Bronchial epithelial cell (primary cell): ENCODE data around the gene PDE4B. TPM values are rescaled to one million over a fixed set of nuclear protein-coding genes. Genes with fewer than 3 reads are reported as not detected.

Source experiments
- DNase-seq: peaks from one replicate; pipeline ENCODE4 v3.0.0-alpha.2; 2010; ENCODE audit warnings: low read depth
- FAIRE-seq: peaks from 2 replicates; lab custom pipeline; 2011; peaks lifted over from hg19 to GRCh38; lab: Jason Lieb, UNC
- H3K27me3 ChIP-seq: 2 replicates; pipeline ENCODE4 v1.5.1; 2011; ENCODE audit warnings: low read length; ENCODE audit not compliant: control insufficient read depth, insufficient read depth
- H3K36me3 ChIP-seq: 2 replicates; pipeline ENCODE4 v1.5.1; 2011; ENCODE audit warnings: low read length; ENCODE audit not compliant: control insufficient read depth, insufficient read depth
- H3K4me3 ChIP-seq: 2 replicates; pipeline ENCODE4 v1.5.1; 2011; ENCODE audit warnings: mild to moderate bottlenecking, low read depth, low read length, control low read depth
- CTCF ChIP-seq: IDR thresholded peaks from 2 replicates; pipeline ENCODE4 v1.5.1; 2011; ENCODE audit warnings: mild to moderate bottlenecking, moderate library complexity, low read length, control low read depth, inconsistent platforms; ENCODE audit not compliant: insufficient read depth, severe bottlenecking
- total RNA-seq: library from RNA; depleted of rRNA; stranded (reverse); fragments of >200 nt; gene quantifications from 2 replicates; pipeline ENCODE4 v1.2.1, GENCODE V29; 2014

The PDE4B gene
- total RNA-seq, 1 donor from 2014 or later, result 0.26 TPM

- TF ChIP-seq CTCF, result no peak
- Histone ChIP-seq H3K4me3 (no peak overlapping the region), H3K36me3 (no peaks in the 10 kb centered on the region), H3K27me3 (no peaks in the 10 kb centered on the region)
- FAIRE-seq (no peak), DNase-seq (no peak)
Observed at GRCh38 chr1:66013371-66013770, 220.7 kb downstream of the PDE4B start.

DNA sequence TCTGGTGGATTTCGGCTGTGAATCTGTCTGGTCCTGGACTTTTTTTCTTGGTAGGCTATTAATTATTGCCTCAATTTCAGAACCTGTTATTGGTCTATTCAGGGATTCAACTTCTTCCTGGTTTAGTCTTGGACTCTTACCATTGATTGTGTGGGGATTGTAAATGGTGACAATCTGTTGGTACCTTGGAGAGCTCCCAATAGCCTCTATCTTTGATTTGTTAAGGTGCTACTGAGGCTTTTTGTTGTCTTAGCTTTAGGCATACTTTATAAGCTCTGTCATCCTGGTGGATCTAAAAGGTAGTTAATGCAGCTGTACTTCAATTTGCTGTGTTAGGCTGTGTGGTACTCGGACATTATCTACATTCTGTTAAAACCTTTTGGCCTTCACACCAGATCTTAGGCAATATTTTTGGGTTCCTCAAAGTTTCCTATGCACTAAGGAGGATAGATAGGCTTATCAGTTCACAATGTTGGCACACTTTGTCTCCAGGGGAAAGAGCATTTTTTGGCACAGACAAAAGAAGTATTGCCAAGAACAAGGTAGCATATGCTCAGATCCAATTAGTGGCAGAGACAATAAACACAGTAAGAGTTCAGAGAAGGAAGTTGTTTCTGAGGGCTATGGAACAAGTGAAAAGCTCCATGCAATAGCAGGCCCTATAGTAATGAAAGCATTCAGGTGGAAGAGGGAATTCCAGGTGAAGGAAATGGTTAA, 230.4 kb downstream of the PDE4B start:
- no peaks in the 10 kb centered on the region for H3K36me3 ChIP-seq
- FAIRE-seq (no peak), DNase-seq (peak; percentile 7)
- no peaks in the 10 kb centered on the region for H3K27me3 ChIP-seq
- TF ChIP-seq CTCF, result no peak
- no peak overlapping the region for H3K4me3 ChIP-seq

DNA sequence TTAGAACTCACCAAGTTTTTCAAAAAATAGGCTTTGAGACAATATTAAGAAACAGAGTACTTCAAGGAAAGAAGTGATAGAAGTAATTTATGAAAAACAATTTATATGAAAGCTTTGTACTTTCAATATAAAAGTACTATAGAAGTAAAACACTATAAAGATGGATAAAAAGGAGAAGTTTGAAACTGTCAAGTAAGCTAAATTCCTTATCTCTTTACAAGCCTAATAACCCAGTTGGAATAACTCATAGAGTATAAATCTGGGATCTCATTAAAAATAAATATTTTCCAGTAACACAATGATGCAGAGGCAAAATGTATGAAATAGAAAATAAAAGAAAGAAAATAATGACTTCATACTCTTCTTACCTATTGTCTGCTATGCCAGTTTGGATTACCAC, 232.5 kb downstream of the PDE4B start:
- FAIRE-seq, result no peak
- no peaks in the 10 kb centered on the region for H3K27me3 ChIP-seq
- no peak for DNase-seq
- TF ChIP-seq CTCF, result no peak
- H3K36me3 ChIP-seq, result no peaks in the 10 kb centered on the region
- no peak overlapping the region for H3K4me3 ChIP-seq

- FAIRE-seq (no peak), DNase-seq (no peak)
- H3K27me3 ChIP-seq, result no peaks in the 10 kb centered on the region
- H3K36me3 ChIP-seq, result no peaks in the 10 kb centered on the region
- no peak overlapping the region for H3K4me3 ChIP-seq
- TF ChIP-seq CTCF, result no peak
Observed at GRCh38 chr1:66028035-66028434, 235.3 kb downstream of the PDE4B start.

DNA sequence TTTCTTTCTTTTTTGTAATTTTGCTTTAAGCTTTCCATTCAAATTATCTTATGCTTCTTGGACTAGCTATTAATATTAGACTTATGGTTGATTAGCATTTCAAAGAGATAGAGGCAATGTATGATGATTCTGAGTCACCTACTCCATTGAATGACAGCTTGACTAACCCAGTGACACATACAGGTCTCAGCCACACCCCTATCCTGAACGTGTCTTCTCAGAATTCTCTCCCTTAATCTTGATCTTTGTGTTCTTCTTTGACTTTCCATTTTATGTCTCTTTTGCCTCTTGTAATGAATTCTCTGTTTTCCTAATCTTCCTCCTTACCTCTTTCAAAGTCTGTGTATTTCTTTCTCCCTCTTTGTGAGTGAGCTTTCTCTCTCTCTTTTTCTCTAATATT, 241.1 kb downstream of the PDE4B start:
- H3K4me3 ChIP-seq, result no peak overlapping the region
- H3K27me3 ChIP-seq, result no peaks in the 10 kb centered on the region
- FAIRE-seq (no peak), DNase-seq (peak; percentile 55)
- TF ChIP-seq CTCF, result no peak
- H3K36me3 ChIP-seq, result no peaks in the 10 kb centered on the region
